Progenitor cell of endocrine pancreas (in vitro differentiated cells): ENCODE data around the gene ZNF408. TPM values are rescaled to one million over a fixed set of nuclear protein-coding genes. Genes with fewer than 3 reads are reported as not detected.

Experiments
- DNase-seq: peaks from one replicate; pipeline ENCODE4 v3.0.0; 2021; ENCODE audit warnings: low spot score; ENCODE audit not compliant: unreplicated experiment
- H3K27ac Mint-ChIP-seq: 2 replicates; pipeline ENCODE4 v1.8.0; 2021; ENCODE audit warnings: mild to moderate bottlenecking, moderate library complexity, mixed read lengths
- H3K27me3 Mint-ChIP-seq: 2 replicates; pipeline ENCODE4 v1.8.0; 2021; ENCODE audit warnings: mixed read lengths
- H3K36me3 Mint-ChIP-seq: 2 replicates; pipeline ENCODE4 v1.8.0; 2022; ENCODE audit warnings: mixed read lengths; ENCODE audit not compliant: insufficient read depth
- H3K4me1 Mint-ChIP-seq: 2 replicates; pipeline ENCODE4 v1.8.0; 2021; ENCODE audit warnings: low read depth, mixed read lengths
- H3K4me3 Mint-ChIP-seq: 2 replicates; pipeline ENCODE4 v1.8.0; 2021; ENCODE audit warnings: low read depth, mild to moderate bottlenecking, moderate library complexity, mixed read lengths
- H3K9me3 Mint-ChIP-seq: 2 replicates; pipeline ENCODE4 v1.8.0; 2021; ENCODE audit warnings: low read depth, mixed read lengths
- total RNA-seq: library from RNA; stranded (reverse); gene quantifications from 2 replicates; pipeline ENCODE4 v1.2.1, GENCODE V29; 2021
- TF ChIP-seq, protein P1 (sequence below): fragments of 200-600 bp; sonication (generic); IDR thresholded peaks from one replicate; pipeline ENCODE4 v1.5.0; 2021; ENCODE audit warnings: antibody characterized with exemption, mild to moderate bottlenecking; ENCODE audit not compliant: unreplicated experiment

The ZNF408 gene
- total RNA-seq, 1 donor from 2014 or later, result 11.6 TPM

DNA sequence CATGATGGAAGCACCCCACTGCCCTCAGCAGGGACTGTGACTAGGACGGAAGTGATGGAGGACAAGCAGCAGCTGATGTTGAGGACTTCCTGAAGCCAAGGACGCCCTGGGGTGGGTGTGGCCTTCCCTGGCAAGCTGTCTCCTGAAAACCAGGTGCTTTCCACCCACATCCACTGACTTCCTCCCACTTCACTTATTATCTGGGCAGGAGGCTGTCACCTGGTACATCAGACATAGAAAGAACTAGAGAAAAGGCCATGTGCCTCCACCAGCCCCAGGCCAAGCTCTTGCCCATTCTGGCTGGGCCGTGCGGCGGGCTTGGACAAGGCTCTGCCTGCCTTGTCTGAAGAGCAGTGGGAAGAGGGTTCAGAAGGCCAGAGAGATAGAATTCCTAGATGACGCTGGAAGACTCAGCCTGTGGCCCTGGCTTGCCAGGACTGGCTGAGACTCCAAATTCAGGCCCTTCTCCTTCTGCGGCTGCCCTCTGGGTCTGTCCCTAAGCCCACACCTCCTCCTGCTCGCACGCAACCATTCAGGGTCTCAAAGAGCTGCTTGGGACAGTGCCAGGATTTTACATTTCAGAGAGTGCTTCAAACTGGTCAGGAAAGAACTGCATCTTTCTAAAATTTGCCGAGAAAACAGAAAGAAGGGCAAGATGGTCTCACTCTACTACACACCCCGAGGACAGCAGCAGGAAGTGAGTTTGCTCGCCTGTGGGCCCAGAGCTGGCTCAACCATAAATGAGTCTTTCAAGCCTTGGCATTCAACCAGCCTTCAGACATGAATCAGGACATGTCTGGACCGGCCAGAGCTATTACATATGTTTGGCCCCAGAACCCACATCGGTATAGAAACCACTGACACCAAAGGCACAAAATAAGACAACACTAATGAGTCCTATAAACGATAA is 13.7 kb upstream of the ZNF408 start:
- Mint-ChIP-seq H3K4me1 (no peaks in the 10 kb centered on the region), H3K27me3 (no peaks in the 10 kb centered on the region), H3K36me3 (peaks cover 9% of the 10 kb centered on the region), H3K9me3 (no peaks in the 10 kb centered on the region), H3K27ac (peak overlapping the region; percentile 29), H3K4me3 (no peak overlapping the region)
- TF ChIP-seq, protein P1, sequence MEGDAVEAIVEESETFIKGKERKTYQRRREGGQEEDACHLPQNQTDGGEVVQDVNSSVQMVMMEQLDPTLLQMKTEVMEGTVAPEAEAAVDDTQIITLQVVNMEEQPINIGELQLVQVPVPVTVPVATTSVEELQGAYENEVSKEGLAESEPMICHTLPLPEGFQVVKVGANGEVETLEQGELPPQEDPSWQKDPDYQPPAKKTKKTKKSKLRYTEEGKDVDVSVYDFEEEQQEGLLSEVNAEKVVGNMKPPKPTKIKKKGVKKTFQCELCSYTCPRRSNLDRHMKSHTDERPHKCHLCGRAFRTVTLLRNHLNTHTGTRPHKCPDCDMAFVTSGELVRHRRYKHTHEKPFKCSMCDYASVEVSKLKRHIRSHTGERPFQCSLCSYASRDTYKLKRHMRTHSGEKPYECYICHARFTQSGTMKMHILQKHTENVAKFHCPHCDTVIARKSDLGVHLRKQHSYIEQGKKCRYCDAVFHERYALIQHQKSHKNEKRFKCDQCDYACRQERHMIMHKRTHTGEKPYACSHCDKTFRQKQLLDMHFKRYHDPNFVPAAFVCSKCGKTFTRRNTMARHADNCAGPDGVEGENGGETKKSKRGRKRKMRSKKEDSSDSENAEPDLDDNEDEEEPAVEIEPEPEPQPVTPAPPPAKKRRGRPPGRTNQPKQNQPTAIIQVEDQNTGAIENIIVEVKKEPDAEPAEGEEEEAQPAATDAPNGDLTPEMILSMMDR, result no peak
- no peak for DNase-seq

DNA sequence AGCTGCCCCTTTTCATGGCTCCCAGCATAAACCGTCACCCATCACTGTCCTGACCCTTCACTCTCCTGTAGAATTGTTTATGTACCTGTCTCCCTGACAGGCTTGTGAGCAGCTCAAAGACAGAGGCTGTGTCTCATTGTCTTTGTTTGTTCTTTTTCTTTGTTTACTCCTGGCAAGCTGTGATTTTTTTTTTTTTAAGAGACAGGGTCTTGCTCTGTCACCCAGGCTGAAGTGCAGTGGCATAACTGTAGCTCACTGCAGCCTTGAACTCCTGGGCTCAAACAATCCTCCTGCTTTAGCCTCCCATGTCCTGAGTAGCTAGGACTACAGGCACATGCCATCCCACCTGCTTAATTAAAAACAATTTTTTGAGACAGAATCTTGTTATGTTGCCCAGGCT is 10.1 kb upstream of the ZNF408 start:
- peak overlapping the region; percentile 55 for H3K27ac Mint-ChIP-seq
- TF ChIP-seq, protein P1, result no peak
- no peak for DNase-seq
- H3K4me3 Mint-ChIP-seq, result no peak overlapping the region
- no peaks in the 10 kb centered on the region for H3K9me3 Mint-ChIP-seq
- H3K4me1 Mint-ChIP-seq, result no peaks in the 10 kb centered on the region
- H3K36me3 Mint-ChIP-seq, result peaks cover 10% of the 10 kb centered on the region
- no peaks in the 10 kb centered on the region for H3K27me3 Mint-ChIP-seq

DNA sequence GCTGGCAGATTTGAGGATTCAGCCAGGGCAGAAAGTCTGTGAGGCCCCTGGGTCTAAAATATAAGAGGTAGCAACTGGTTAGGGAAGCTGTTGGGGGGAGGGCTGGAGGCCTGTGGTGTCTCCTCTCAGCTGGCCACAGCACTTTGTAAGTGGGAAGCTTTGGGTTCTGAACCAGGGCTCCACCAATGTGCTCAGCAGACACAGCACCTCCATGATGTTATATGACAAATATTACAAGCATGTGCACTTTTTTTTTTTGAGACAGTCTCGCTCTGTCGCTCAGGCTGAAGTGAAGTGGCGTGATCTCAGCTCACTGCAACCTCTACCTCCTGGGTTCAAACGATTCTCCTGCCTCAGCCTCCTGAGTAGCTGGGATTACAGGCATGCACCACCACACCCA is 8.4 kb upstream of the ZNF408 start:
- TF ChIP-seq, protein P1, result no peak
- H3K27me3 Mint-ChIP-seq, result no peaks in the 10 kb centered on the region
- H3K27ac Mint-ChIP-seq, result no peak overlapping the region
- DNase-seq, result no peak
- H3K9me3 Mint-ChIP-seq, result no peaks in the 10 kb centered on the region
- H3K4me3 Mint-ChIP-seq, result no peak overlapping the region
- peaks cover 7% of the 10 kb centered on the region for H3K36me3 Mint-ChIP-seq
- H3K4me1 Mint-ChIP-seq, result no peaks in the 10 kb centered on the region

DNA sequence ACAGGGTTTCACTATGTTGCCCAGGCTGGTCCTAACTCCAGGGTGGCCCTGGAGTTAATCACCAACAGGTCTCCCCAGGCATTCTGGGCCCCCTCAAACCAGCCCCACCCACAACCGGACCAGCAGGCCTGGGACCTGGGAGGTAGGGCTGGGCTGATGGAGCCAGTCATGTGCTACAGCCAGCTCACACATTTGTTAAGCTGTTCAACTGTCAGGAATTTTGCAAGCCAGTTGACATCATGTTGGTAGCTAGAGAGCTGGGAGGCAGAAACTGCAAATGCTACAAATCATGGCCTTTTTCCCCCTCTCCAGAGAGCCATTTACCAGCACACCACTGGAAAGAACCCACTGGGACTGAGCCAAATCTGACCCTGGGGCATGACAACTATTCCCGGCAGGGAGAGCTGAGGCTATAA is 7.2 kb upstream of the ZNF408 start:
- peaks cover 4% of the 10 kb centered on the region for H3K4me1 Mint-ChIP-seq
- TF ChIP-seq, protein P1, result no peak
- H3K27ac Mint-ChIP-seq, result no peak overlapping the region
- no peak overlapping the region for H3K4me3 Mint-ChIP-seq
- no peaks in the 10 kb centered on the region for H3K27me3 Mint-ChIP-seq
- no peaks in the 10 kb centered on the region for H3K9me3 Mint-ChIP-seq
- H3K36me3 Mint-ChIP-seq, result peaks cover 7% of the 10 kb centered on the region
- DNase-seq, result no peak

DNA sequence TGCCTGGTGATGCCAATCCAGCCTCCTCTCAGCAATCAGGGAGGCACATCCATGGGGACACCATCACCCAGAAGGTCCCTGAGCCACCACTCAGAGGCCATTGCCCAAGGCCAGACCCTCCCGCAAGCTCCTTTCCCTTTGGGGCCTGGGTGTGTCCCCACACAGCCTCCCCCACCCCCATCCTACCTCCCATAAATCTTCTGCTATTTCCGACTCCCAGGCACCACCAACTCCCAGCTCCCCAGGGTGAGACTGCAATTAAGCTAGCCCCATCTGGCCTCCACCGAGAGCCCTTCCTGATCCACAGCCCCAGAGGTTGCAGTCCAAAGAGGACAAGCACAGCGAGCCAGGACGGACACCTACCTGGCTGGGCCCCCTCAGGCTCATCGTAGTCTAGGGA is 6.8 kb upstream of the ZNF408 start:
- H3K27ac Mint-ChIP-seq, result no peak overlapping the region
- peaks cover 4% of the 10 kb centered on the region for H3K4me1 Mint-ChIP-seq
- DNase-seq, result no peak
- H3K9me3 Mint-ChIP-seq, result no peaks in the 10 kb centered on the region
- no peak overlapping the region for H3K4me3 Mint-ChIP-seq
- H3K36me3 Mint-ChIP-seq, result peaks cover 7% of the 10 kb centered on the region
- no peaks in the 10 kb centered on the region for H3K27me3 Mint-ChIP-seq
- TF ChIP-seq, protein P1, result no peak
